GM11168 (cell line): Measurements from ENCODE around the gene CAPZB.

ENCODE experiments used
- in situ Hi-C: fragments of 300-500 bp; cut with MboI; formaldehyde crosslinking; loops from one replicate; pipeline ENCODE4 v1.12.0; 2022; ENCODE audit warnings: low sequenced_read_pairs; ENCODE audit not compliant: unreplicated experiment

The CAPZB gene

GRCh38 chr1:19340387-19340937, 144.9 kb downstream of the CAPZB start:
- in situ Hi-C loops: no loop called here

- in situ Hi-C loops: no loop called here
Observed at GRCh38 chr1:19339214-19339861, 146.0 kb downstream of the CAPZB start.

- in situ Hi-C loops: no loop called here
Observed at GRCh38 chr1:19338323-19338762, 147.0 kb downstream of the CAPZB start.

- in situ Hi-C loops: no loop called here
Observed at GRCh38 chr1:19337289-19337688, 148.1 kb downstream of the CAPZB start.

DNA sequence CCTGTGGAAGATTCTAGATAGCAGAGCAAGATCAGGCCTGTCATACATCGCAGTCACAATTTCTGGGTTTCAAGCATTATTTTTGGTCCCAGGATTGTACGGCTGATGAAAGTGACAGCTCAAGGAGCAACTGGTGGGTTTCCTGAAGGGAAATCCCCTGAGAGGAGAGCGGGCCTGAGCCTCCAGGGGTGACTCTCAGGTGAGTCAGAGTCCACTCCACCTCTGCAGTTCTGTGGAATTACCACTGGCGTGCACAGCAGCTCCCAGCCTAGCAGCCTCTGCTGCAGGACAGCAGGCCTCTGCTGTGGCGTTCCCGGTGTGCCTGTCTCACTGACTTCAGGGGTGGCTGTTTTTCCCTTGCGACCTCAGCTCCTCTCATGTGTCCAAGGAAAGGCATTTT, 148.8 kb downstream of the CAPZB start:
- in situ Hi-C loops: no loop called here

GRCh38 chr1:19333587-19334354, 151.6 kb downstream of the CAPZB start:
- in situ Hi-C loops: no loop called here

DNA sequence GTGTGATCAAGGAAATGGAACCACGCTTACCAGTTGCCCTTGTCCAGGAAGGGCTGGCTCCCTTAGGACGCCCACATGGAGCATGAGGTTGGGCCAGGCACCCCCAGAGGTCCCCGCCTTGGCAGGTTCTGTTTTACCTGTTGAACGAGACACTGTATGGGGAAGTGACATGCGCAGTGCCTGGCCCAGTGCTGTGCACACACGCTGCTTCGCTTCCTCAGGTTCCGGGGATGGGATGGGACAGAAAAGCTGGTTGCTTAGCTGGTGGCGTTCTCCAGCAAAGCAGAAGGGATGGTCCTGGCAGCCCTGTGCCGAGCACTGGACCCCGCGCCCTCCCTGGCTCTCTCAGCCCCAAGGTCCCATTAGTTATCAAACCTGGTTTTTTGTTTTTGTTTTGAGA, 152.5 kb downstream of the CAPZB start:
- in situ Hi-C loops: no loop called here

GRCh38 chr1:19331262-19331878, 154.0 kb downstream of the CAPZB start:
- in situ Hi-C loops: no loop called here

GRCh38 chr1:19330449-19331135, 154.7 kb downstream of the CAPZB start:
- in situ Hi-C loops: no loop called here

GRCh38 chr1:19329611-19330010, 155.7 kb downstream of the CAPZB start:
- in situ Hi-C loops: no loop called here

DNA sequence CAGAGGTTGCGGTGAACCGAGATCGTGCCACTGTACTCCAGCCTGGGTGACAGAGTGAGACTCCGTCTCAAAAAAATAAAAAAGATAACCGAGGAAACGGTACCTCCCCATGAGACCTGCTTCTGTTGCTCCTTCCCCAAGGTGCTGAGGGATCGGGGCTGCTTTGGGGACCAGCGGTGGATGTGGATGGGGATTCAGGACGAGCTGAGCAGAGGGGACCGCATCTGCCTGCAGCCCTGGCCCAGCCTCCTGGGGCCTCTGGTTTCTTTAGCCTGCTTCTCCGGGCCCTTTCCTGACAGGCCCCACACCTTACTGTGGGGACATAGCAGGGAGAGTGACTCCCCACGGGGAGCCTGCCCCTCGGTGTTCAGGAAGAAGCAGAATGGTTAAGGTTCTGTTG, 156.2 kb downstream of the CAPZB start:
- in situ Hi-C loops: no loop called here

- in situ Hi-C loops: no loop called here
Observed at GRCh38 chr1:19328486-19328885, 156.9 kb downstream of the CAPZB start.

DNA sequence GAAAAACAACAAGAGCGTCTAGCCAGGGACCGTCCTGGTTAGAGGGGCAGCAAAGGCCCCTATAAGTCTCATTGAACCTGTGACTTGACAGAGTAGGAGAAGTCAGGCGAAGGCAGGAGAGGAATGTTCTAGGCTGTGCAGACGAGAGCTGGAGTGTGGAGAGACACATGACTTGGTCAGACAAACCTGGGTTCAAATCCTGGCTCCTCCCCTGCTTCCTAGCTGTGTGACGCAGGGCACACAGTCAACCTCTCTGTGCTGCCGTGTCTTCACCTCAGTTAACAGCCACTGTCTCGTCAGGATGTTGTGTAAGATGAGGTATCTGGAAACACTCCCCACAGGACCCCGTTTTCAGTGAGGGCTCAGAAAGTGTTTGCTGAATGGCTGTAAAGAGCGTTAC, 157.6 kb downstream of the CAPZB start:
- in situ Hi-C loops: no loop called here

DNA sequence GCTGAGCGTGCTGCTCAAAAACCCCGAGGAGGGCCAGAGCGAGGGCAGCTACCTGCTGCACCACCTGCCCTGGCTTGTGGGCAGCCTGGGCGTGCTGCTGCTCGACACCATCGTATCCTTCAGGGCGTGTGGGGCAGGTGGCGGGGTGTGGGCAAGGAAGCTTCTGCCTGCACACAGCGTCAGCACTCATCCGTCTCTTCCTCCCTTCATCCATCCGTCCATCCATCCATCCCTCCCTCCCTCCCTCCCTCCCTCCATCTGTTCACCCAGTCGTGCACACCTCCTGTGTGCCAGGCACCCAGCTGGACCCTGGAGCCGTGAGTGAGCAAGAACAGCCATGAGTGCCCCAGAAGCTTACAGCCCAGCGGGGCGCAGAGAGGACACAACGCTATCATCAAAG, 158.0 kb downstream of the CAPZB start:
- in situ Hi-C loops: no loop called here

GRCh38 chr1:19326748-19327065, 158.6 kb downstream of the CAPZB start:
- in situ Hi-C loops: no loop called here

- in situ Hi-C loops: no loop called here
Observed at GRCh38 chr1:19325958-19326747, 159.2 kb downstream of the CAPZB start.

GRCh38 chr1:19325368-19325957, 159.9 kb downstream of the CAPZB start:
- in situ Hi-C loops: no loop called here

DNA sequence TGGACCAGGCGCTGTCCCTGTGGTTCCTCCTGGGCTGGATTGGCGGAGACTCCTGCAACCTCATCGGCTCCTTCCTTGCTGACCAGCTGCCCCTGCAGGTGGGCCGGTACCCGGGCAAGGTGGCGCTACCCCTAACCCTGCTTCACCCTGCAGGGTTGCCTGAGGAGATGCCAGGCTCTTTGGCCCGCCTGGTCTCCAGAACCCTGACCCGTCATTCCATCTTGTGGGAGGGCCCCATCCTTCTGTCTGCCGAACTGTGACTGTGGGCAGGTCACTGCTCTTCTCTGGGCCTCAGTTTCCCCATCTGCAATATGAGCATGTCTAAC, 160.7 kb downstream of the CAPZB start:
- in situ Hi-C loops: no loop called here

- in situ Hi-C loops: no loop called here
Observed at GRCh38 chr1:19323987-19324664, 161.2 kb downstream of the CAPZB start.
